Measurements from ENCODE around the gene BLTP3A. TPM values are rescaled to one million over a fixed set of nuclear protein-coding genes. Genes with fewer than 3 reads are reported as not detected.

BLTP3A gene
- total RNA-seq: 1.2 and 1.3 TPM in 2 replicates

GRCh38 chr6:34791701-34792604 is at the start of gene BLTP3A:
TSS of gene BLTP3A (plus strand) at chr6:34792083. CDS start at chr6:34792251, 168 bp downstream.

Other genes with a start within 250 kb of the BLTP3A start
- not detected in 2 replicates for gene SPDEF, start 235.8 kb upstream of the BLTP3A start, total RNA-seq
- 29.4 and 35.3 TPM in 2 replicates for gene ILRUN, start 95.3 kb upstream of the BLTP3A start, total RNA-seq
- gene SNRPC, start 34.6 kb upstream of the BLTP3A start, total RNA-seq: 43.5 and 47.9 TPM in 2 replicates
- 10.3 and 11.5 TPM in 2 replicates for gene TAF11, start 96.0 kb downstream of the BLTP3A start, total RNA-seq
- gene ANKS1A, start 97.2 kb downstream of the BLTP3A start, total RNA-seq: 5.7 and 6.9 TPM in 2 replicates